HG02610 (cell line): Measurements from ENCODE around the gene BSG.
"Not testable (repeated sequence)": the region's sequence is repeated elsewhere in the genome, so short reads cannot be mapped to it uniquely, and the experiment has no call there.

ENCODE experiments used
- ATAC-seq: cut with Tn5 transposase; IDR thresholded peaks from one replicate; pipeline ENCODE4 v1.9.1; 2021; ENCODE audit warnings: mild to moderate bottlenecking, moderate library complexity; ENCODE audit not compliant: unreplicated experiment

BSG gene

GRCh38 chr19:602391-603301 is 30.2 kb downstream of the BSG start:
- ATAC-seq: no peak

GRCh38 chr19:603302-603639 is 30.9 kb downstream of the BSG start:
- ATAC-seq: not testable (repeated sequence)

- not testable (repeated sequence) for ATAC-seq
Observed at GRCh38 chr19:603779-604178, 31.4 kb downstream of the BSG start.

GRCh38 chr19:604355-604754 is 32.0 kb downstream of the BSG start:
- no peak for ATAC-seq

- ATAC-seq: not testable (repeated sequence)
Observed at GRCh38 chr19:605061-605971, 32.9 kb downstream of the BSG start.

GRCh38 chr19:607301-608154 is 35.1 kb downstream of the BSG start:
- no peak for ATAC-seq

GRCh38 chr19:608155-609003 is 36.0 kb downstream of the BSG start:
- no peak for ATAC-seq

- no peak for ATAC-seq
Observed at GRCh38 chr19:609004-609346, 36.6 kb downstream of the BSG start.

- ATAC-seq: no peak
Observed at GRCh38 chr19:610071-610800, 37.8 kb downstream of the BSG start.

- ATAC-seq: no peak
Observed at GRCh38 chr19:610801-611480, 38.5 kb downstream of the BSG start.

- no peak for ATAC-seq
Observed at GRCh38 chr19:611481-611868, 39.1 kb downstream of the BSG start.

GRCh38 chr19:612941-613340 is 40.5 kb downstream of the BSG start:
- ATAC-seq: no peak

GRCh38 chr19:613732-614567 is 41.6 kb downstream of the BSG start:
- ATAC-seq: no peak

- ATAC-seq: no peak
Observed at GRCh38 chr19:615619-616018, 43.2 kb downstream of the BSG start.

GRCh38 chr19:616062-616700 is 43.8 kb downstream of the BSG start:
- no peak for ATAC-seq

GRCh38 chr19:616747-617526 is 44.5 kb downstream of the BSG start:
- no peak for ATAC-seq
